Spleen (tissue), 7 donors: Measurements from ENCODE around the gene RAMP2.

Experiments used
- POLR2A ChIP-seq, 3 donors: fragments of 450-650 bp; IDR thresholded peaks; one replicate each; pipeline ENCODE4 v1.5.1; 2017; ENCODE audit warnings: antibody characterized with exemption in 3 of 3, mild to moderate bottlenecking in 1 of 3
- POLR2AphosphoS5 ChIP-seq, 3 donors: sonication (generic); formaldehyde crosslinking; IDR thresholded peaks; one replicate each; pipeline ENCODE4 v1.5.1; 2017; ENCODE audit warnings: antibody characterized with exemption in 3 of 3
- TF ChIP-seq, protein P1 (sequence below), 11 experiments: fragments of 200-600 bp in 7 of 11; fragments of 450-650 bp in 4 of 11; sonication (generic) in 4 of 11; IDR thresholded peaks in 8 of 11; conservative IDR thresholded peaks in 3 of 11; 1 replicate in 7 of 11; 2 replicates in 4 of 11; pipeline versions ENCODE4 v1.4.0 to v1.8.0; 2016 to 2021; ENCODE audit warnings: antibody characterized with exemption in 11 of 11, inconsistent platforms in 4 of 11, mild to moderate bottlenecking in 1 of 11
- donor health status: DM: no; HTN: no; CAD: no; lungs with moderate emphysema.
- donor health status: DM: no; HTN: no; CAD: no.
- donor health status: DM: no; HTN: no; CAD: no.

DNA sequence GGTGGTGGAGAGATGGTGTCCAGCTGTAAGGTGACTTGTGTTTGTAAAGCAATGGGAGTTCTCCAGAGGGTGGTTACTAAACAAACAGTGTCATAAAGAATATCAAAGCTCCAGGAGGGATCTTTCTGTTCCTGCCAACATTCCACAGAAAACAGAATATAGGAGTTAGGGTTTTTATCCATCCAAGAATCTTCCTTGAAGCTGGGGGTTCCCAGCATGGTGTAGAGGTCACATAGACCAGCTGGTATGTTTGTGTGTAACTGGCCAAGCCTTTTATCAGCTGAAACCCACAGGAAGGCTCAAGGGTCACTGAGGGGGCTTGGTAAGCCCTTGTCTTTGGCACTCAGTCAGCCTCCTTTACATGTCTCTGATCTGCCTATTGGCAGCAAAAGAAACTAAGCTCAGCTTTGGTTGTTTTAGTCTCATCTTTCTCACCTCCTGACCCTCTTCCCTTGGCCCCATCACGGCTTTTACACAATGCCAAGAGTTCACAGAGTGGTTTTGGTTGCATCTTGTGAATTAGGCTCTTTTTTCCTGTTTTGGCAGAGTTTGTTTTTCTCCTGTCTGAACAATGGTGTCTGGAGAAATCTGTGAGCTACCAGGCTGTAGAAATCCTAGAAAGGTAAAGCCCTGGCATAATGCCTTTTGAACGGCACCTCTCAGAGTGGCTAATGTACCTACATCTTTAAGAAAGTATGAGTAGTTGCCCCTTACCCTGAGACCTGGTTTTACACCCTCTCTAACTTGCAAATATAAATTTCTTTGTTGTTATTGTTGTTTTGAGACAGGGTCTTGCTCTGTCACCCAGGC is 42.3 kb downstream of the RAMP2 start:
- TF ChIP-seq, protein P1, sequence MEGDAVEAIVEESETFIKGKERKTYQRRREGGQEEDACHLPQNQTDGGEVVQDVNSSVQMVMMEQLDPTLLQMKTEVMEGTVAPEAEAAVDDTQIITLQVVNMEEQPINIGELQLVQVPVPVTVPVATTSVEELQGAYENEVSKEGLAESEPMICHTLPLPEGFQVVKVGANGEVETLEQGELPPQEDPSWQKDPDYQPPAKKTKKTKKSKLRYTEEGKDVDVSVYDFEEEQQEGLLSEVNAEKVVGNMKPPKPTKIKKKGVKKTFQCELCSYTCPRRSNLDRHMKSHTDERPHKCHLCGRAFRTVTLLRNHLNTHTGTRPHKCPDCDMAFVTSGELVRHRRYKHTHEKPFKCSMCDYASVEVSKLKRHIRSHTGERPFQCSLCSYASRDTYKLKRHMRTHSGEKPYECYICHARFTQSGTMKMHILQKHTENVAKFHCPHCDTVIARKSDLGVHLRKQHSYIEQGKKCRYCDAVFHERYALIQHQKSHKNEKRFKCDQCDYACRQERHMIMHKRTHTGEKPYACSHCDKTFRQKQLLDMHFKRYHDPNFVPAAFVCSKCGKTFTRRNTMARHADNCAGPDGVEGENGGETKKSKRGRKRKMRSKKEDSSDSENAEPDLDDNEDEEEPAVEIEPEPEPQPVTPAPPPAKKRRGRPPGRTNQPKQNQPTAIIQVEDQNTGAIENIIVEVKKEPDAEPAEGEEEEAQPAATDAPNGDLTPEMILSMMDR (IDR thresholded peaks at IDR 0.05 in 8 of 11, conservative IDR thresholded peaks at IDR 0.05 in 3 of 11): no peak
- TF ChIP-seq POLR2A (IDR thresholded peaks at IDR 0.05) (no peak), POLR2AphosphoS5 (IDR thresholded peaks at IDR 0.05) (no peak)
